H1 (cell line): ENCODE results near the gene PDGFB. TPM values are rescaled to one million over a fixed set of nuclear protein-coding genes. Genes with fewer than 3 reads are reported as not detected.

ENCODE experiments used
- CTCF ChIA-PET: fragments of 300-600 bp; sonication (Branson Sonifier 250); formaldehyde crosslinking; loops from one replicate; lab custom pipeline; 2021; ENCODE audit not compliant: partially characterized antibody; lab: Charles Lee
- POLR2A ChIA-PET: fragments of 300-600 bp; sonication (Branson Sonifier 250); formaldehyde crosslinking; loops from one replicate; lab custom pipeline; 2021; ENCODE audit warnings: inconsistent platforms; ENCODE audit not compliant: partially characterized antibody; lab: Charles Lee
- DNase-seq, 2 experiments: peaks; one replicate each; pipeline versions ENCODE4 v3.0.0 to v3.0.0-alpha.2; 2010 to 2022; ENCODE audit warnings: low spot score in 2 of 2, low read depth in 1 of 2, mixed read lengths in 1 of 2
- FAIRE-seq: peaks from 2 replicates; lab custom pipeline; 2011; peaks lifted over from hg19 to GRCh38; lab: Jason Lieb, UNC
- H2AFZ ChIP-seq: 2 replicates; pipeline ENCODE4 v1.8.1; 2012; ENCODE audit warnings: low read length, inconsistent platforms
- H2AK5ac ChIP-seq: 2 replicates; pipeline ENCODE4 v1.6.1; 2013; ENCODE audit warnings: low read depth, low read length
- H2BK120ac ChIP-seq: replicated peaks from 2 replicates; pipeline ENCODE3; 2013; ENCODE audit warnings: low read depth, low read length, inconsistent platforms
- H2BK12ac ChIP-seq: 2 replicates; pipeline ENCODE4 v1.6.1; 2013; ENCODE audit warnings: low read depth, low read length
- H2BK15ac ChIP-seq: 2 replicates; pipeline ENCODE4 v1.6.1; 2013; ENCODE audit warnings: low read length
- H2BK20ac ChIP-seq: 2 replicates; pipeline ENCODE4 v1.6.1; 2013; ENCODE audit warnings: low read length
- H2BK5ac ChIP-seq: 2 replicates; pipeline ENCODE4 v1.6.1; 2013; ENCODE audit warnings: low read depth, low read length
- H3K14ac ChIP-seq: 2 replicates; pipeline ENCODE4 v1.6.1; 2013; ENCODE audit warnings: inconsistent platforms; ENCODE audit not compliant: insufficient read length
- H3K18ac ChIP-seq: 2 replicates; pipeline ENCODE4 v1.6.1; 2013; ENCODE audit warnings: low read length; ENCODE audit errors: extremely low read depth
- H3K23ac ChIP-seq: 2 replicates; pipeline ENCODE4 v1.6.1; 2013; ENCODE audit warnings: inconsistent platforms; ENCODE audit not compliant: insufficient read length
- H3K23me2 ChIP-seq: 2 replicates; pipeline ENCODE4 v1.6.1; 2013; ENCODE audit warnings: low read depth, low read length
- H3K27ac ChIP-seq: 2 replicates; pipeline ENCODE4 v1.6.1; 2011; ENCODE audit warnings: low read depth, low read length, inconsistent platforms
- H3K27me3 ChIP-seq, 4 experiments: replicated peaks in 1 of 4; 1 replicate in 1 of 4; 2 replicates in 3 of 4; pipeline versions ENCODE4 v1.6.1 to v1.8.1; 2011 to 2013; ENCODE audit warnings: low read length in 3 of 4, mild to moderate bottlenecking in 3 of 4, inconsistent platforms in 2 of 4, mixed read lengths in 2 of 4, moderate library complexity in 1 of 4; ENCODE audit not compliant: control insufficient read depth in 3 of 4, insufficient read depth in 3 of 4; ENCODE audit errors: extremely low read depth in 1 of 4
- H3K36me3 ChIP-seq, 4 experiments: 2 replicates each; pipeline versions ENCODE4 v1.6.1 to v1.8.1; 2011 to 2013; ENCODE audit warnings: mild to moderate bottlenecking in 4 of 4, low read length in 3 of 4, moderate library complexity in 2 of 4, control low read depth in 1 of 4, inconsistent platforms in 1 of 4; ENCODE audit not compliant: insufficient read depth in 4 of 4, control insufficient read depth in 2 of 4
- H3K4ac ChIP-seq: replicated peaks from 2 replicates; pipeline ENCODE3; 2013; ENCODE audit warnings: low read length, low read depth, mixed read lengths, inconsistent platforms; ENCODE audit not compliant: insufficient read length
- H3K4me1 ChIP-seq, 4 experiments: replicated peaks in 1 of 4; 1 replicate in 1 of 4; 2 replicates in 3 of 4; pipeline versions ENCODE4 v1.6.1 to v1.8.1; 2011 to 2013; ENCODE audit warnings: low read length in 3 of 4, inconsistent platforms in 2 of 4, mixed read lengths in 1 of 4; ENCODE audit not compliant: insufficient read depth in 4 of 4, control insufficient read depth in 3 of 4
- H3K4me2 ChIP-seq, 2 experiments: 2 replicates each; pipeline versions ENCODE4 v1.6.1 to v1.8.1; 2011 to 2013; ENCODE audit warnings: low read depth in 2 of 2, low read length in 2 of 2, control low read depth in 1 of 2, inconsistent platforms in 1 of 2, mild to moderate bottlenecking in 1 of 2; ENCODE audit not compliant: insufficient read depth in 1 of 2
- H3K4me3 ChIP-seq, 4 experiments: fragments of 200-600, 300-600 bp in 1 of 4; sonication (generic), shearing (Covaris generic), sonication (Bioruptor Twin) in 1 of 4; 2 replicates each; pipeline versions ENCODE4 v1.5.1 to v1.8.1; 2011 to 2016; ENCODE audit warnings: low read length in 4 of 4, low read depth in 3 of 4, control low read depth in 2 of 4, inconsistent platforms in 2 of 4, mild to moderate bottlenecking in 2 of 4, mixed read lengths in 1 of 4, moderate library complexity in 1 of 4; ENCODE audit not compliant: insufficient read depth in 2 of 4; ENCODE audit errors: extremely low read depth in 1 of 4
- H3K56ac ChIP-seq: replicated peaks from 2 replicates; pipeline ENCODE3; 2013; ENCODE audit warnings: low read depth, mild to moderate bottlenecking, mixed read lengths, low read length, inconsistent platforms; ENCODE audit not compliant: insufficient read length
- H3K79me1 ChIP-seq: 2 replicates; pipeline ENCODE4 v1.6.1; 2013; ENCODE audit warnings: low read depth, low read length, control low read depth
- H3K79me2 ChIP-seq, 2 experiments: 2 replicates each; pipeline versions ENCODE4 v1.6.1 to v1.8.1; 2012 to 2013; ENCODE audit warnings: low read length in 2 of 2, mild to moderate bottlenecking in 2 of 2, inconsistent platforms in 1 of 2; ENCODE audit not compliant: insufficient read depth in 2 of 2, control insufficient read depth in 1 of 2
- H3K9ac ChIP-seq, 4 experiments: replicated peaks in 1 of 4; 1 replicate in 1 of 4; 2 replicates in 3 of 4; pipeline versions ENCODE4 v1.6.1 to v1.8.1; 2011 to 2013; ENCODE audit warnings: low read depth in 3 of 4, low read length in 3 of 4, control low read depth in 2 of 4, mild to moderate bottlenecking in 2 of 4, moderate library complexity in 2 of 4, inconsistent platforms in 1 of 4; ENCODE audit errors: extremely low read depth in 1 of 4
- H3K9me3 ChIP-seq, 2 experiments: 2 replicates each; pipeline versions ENCODE4 v1.6.1 to v1.8.1; 2012 to 2013; ENCODE audit warnings: mild to moderate bottlenecking in 2 of 2, moderate library complexity in 2 of 2, control low read depth in 1 of 2, inconsistent platforms in 1 of 2, low read depth in 1 of 2, low read length in 1 of 2, mixed read lengths in 1 of 2; ENCODE audit not compliant: insufficient read depth in 2 of 2
- H4K20me1 ChIP-seq, 2 experiments: replicated peaks in 1 of 2; 2 replicates each; pipeline versions ENCODE3 to v1.8.1; 2011 to 2013; ENCODE audit warnings: inconsistent platforms in 2 of 2, low read length in 2 of 2, mild to moderate bottlenecking in 1 of 2; ENCODE audit not compliant: insufficient read depth in 2 of 2, control insufficient read depth in 1 of 2
- H4K5ac ChIP-seq: 2 replicates; pipeline ENCODE4 v1.6.1; 2013; ENCODE audit warnings: low read length, low read depth, mixed read lengths, inconsistent platforms; ENCODE audit not compliant: insufficient read length
- H4K8ac ChIP-seq: 2 replicates; pipeline ENCODE4 v1.8.0; 2013; ENCODE audit warnings: mild to moderate bottlenecking, moderate library complexity, low read length, inconsistent platforms; ENCODE audit not compliant: insufficient read depth; ENCODE audit errors: extremely low read depth
- H4K91ac ChIP-seq: replicated peaks from 2 replicates; pipeline ENCODE3; 2013; ENCODE audit warnings: low read length, mixed read lengths, inconsistent platforms; ENCODE audit not compliant: insufficient read length
- ASH2L ChIP-seq: fragments of 200-600, 300-600 bp; sonication (generic); IDR thresholded peaks from one replicate; pipeline ENCODE4 v1.7.1; 2017; ENCODE audit warnings: low read length
- GABPA ChIP-seq: IDR thresholded peaks from 2 replicates; pipeline ENCODE4 v1.6.1; 2011; ENCODE audit warnings: mild to moderate bottlenecking, low read length, moderate library complexity, borderline replicate concordance; ENCODE audit not compliant: insufficient read depth
- JUN ChIP-seq: IDR thresholded peaks from 2 replicates; pipeline ENCODE4 v1.6.1; 2011; ENCODE audit warnings: low read depth, mild to moderate bottlenecking, improper control_type of control experiment, low read length
- KDM1A ChIP-seq: fragments of 200-600, 300-600 bp; sonication (generic); IDR thresholded peaks from 2 replicates; pipeline ENCODE4 v1.7.1; 2016; ENCODE audit warnings: mild to moderate bottlenecking, low read length, borderline replicate concordance
- SIN3A ChIP-seq, 2 experiments: IDR thresholded peaks in 1 of 2; conservative IDR thresholded peaks in 1 of 2; 2 replicates each; pipeline ENCODE4 v1.6.1; 2011 to 2012; ENCODE audit warnings: low read length in 2 of 2, improper control_type of control experiment in 1 of 2, low read depth in 1 of 2, mild to moderate bottlenecking in 1 of 2
- SUZ12 ChIP-seq: fragments of 200-600 bp; sonication (generic); IDR thresholded peaks from 2 replicates; pipeline ENCODE4 v1.6.1; 2012; ENCODE audit warnings: mild to moderate bottlenecking, inconsistent platforms, low read length, moderate library complexity, mixed read lengths
- TCF12 ChIP-seq: IDR thresholded peaks from 2 replicates; pipeline ENCODE4 v1.6.1; 2011; ENCODE audit warnings: low read depth, mild to moderate bottlenecking, low read length
- TEAD4 ChIP-seq: IDR thresholded peaks from 2 replicates; pipeline ENCODE4 v1.6.1; 2012; ENCODE audit warnings: low read depth, low read length, inconsistent platforms, mixed read lengths
- YY1 ChIP-seq: IDR thresholded peaks from 2 replicates; pipeline ENCODE4 v1.6.1; 2011; ENCODE audit warnings: low read depth, mild to moderate bottlenecking, low read length
- WGBS, 2 experiments: shearing (Covaris generic) in 1 of 2; methylation state at CpG; one replicate each; pipeline versions ENCODE4 v1.1.6 to v1.1.7; 2013 to 2015; ENCODE audit warnings: low lambda C conversion rate in 2 of 2, mixed read lengths in 2 of 2, inconsistent platforms in 1 of 2, low coverage in 1 of 2, missing lambda C conversion rate in 1 of 2; ENCODE audit not compliant: insufficient replicate concordance in 2 of 2, insufficient coverage in 1 of 2, insufficient read length in 1 of 2; ENCODE audit errors: extremely low coverage in 1 of 2, missing lambda C conversion rate in 1 of 2; 5-methylcytosine and 5-hydroxymethylcytosine counted together
- polyA plus RNA-seq, 7 experiments: library from polyadenylated mRNA; depleted of rRNA in 3 of 7; stranded (reverse) in 5 of 7; unstranded in 2 of 7; fragments of >200 nt in 5 of 7; fragments of 200-250 nt in 2 of 7; gene quantifications; 1 replicate in 5 of 7; 2 replicates in 1 of 7; 4 replicates in 1 of 7; pipeline versions ENCODE4 v1.2.1 to v1.2.3, GENCODE V29; 2011 to 2013; ENCODE audit warnings: missing spikeins in 2 of 7, mixed read lengths in 2 of 7
- total RNA-seq: library from RNA; stranded (reverse); fragmentation: NEBNext Ultra II Directional; extraction: Animal tissue kit (Norgen Biotek cat#: 25700); gene quantifications from 2 replicates; pipeline ENCODE4 v1.2.1, GENCODE V29; 2021
- TF ChIP-seq, protein P1 (sequence below): IDR thresholded peaks from 2 replicates; pipeline ENCODE4 v1.6.1; 2012; ENCODE audit warnings: inconsistent platforms

PDGFB gene
- total and polyA plus RNA-seq, 2 of the 8 experiments (the other 6 are each of a cell fraction or from before 2014, with no cell fraction given) = 3.9 to 8.5 TPM

DNA sequence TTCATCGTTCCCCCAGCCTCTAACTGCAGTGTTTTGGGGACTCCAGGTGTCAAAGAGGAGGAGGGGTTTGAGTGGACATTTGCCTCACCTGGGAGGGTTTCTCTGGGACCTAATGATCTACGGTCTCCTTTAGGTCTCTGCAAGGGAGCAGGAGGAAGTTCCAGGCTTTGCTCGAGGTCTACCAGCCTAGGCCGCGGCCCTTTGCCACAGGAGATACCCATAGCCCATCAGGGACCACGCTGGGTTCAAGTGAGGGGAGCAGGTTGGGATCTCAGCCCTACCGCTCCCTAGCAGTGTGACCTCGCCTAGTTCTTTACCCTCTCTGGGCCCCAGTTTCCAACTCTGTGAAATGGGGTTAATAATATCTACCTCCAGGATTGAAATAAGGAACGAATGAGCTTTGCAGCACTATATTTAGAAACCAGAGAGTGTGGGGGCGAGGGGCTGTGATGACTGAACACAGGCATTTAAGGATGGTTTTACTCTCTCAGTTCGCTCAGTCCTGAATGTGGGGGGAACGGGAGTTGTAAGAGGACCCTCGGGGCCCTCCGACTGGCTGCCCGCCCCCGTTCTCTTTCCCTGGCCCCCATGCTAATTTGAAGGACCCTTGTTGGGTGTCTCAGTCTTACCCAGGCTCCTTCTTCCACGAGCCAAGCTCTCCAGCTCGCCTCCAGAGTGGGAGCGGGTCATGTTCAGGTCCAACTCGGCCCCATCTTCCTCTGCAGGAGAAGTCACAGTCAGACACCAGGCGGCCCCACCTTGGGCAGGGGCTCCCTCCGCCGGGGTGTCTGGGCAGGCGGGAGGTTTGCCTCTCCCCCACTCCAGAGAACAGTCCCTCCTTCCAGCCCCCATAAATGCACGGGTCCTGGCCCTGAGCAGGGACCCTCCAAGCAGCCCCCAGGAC, 11.7 kb downstream of the PDGFB start:
- Histone ChIP-seq H3K4me2 (no peak overlapping the region), H3K23ac (no peak overlapping the region), H3K56ac (no peak overlapping the region), H4K8ac (0 out of 2 replicates have a peak overlapping the region, but pooled peaks have one; percentile 72), H3K27ac (no peak overlapping the region), H2BK12ac (peak overlapping the region; percentile 80), H3K79me2 (no peaks in the 10 kb centered on the region), H3K23me2 (no peaks in the 10 kb centered on the region), H3K4me3 (no peak overlapping the region), H3K18ac (peak overlapping the region; percentile 13; the same call in 1 of the 2 replicates), H2BK20ac (no peak overlapping the region), H2BK15ac (peak overlapping the region; percentile 46; the same call in 1 of the 2 replicates), H4K20me1 (no peaks in the 10 kb centered on the region), H3K14ac (no peak overlapping the region), H2BK5ac (0 out of 2 replicates have a peak overlapping the region, but pooled peaks have one; percentile 24), H3K4me1 (peaks cover 4 to 47% (median 34%) of the 10 kb centered on the region in 4 experiments), H3K9ac (no peak overlapping the region), H3K9me3 (no peaks in the 10 kb centered on the region), H4K91ac (no peak overlapping the region), H2AFZ (no peak overlapping the region), H4K5ac (no peak overlapping the region), H3K79me1 (no peaks in the 10 kb centered on the region), H2BK120ac (no peak overlapping the region), H3K4ac (peak overlapping the region; percentile 29), H3K36me3 (no peaks in the 10 kb centered on the region), H3K27me3 (peaks cover 0 to 19% (median 9%) of the 10 kb centered on the region in 4 experiments; a peak in 5 of 7 replicates), H2AK5ac (0 out of 2 replicates have a peak overlapping the region, but pooled peaks have one; percentile 28)
- DNase-seq = no peak
- TF ChIP-seq SIN3A (conservative IDR thresholded peaks at IDR 0.05 in 1 of 2, IDR thresholded peaks at IDR 0.05 in 1 of 2; ENCODE audit: low read depth in 1 of 2, low read length in 2 of 2) (no peak), YY1 (no peak), KDM1A (no peak), ASH2L (no peak), SUZ12 (no peak), JUN (no peak), GABPA (no peak), TEAD4 (no peak), TCF12 (no peak)
- TF ChIP-seq, protein P1, sequence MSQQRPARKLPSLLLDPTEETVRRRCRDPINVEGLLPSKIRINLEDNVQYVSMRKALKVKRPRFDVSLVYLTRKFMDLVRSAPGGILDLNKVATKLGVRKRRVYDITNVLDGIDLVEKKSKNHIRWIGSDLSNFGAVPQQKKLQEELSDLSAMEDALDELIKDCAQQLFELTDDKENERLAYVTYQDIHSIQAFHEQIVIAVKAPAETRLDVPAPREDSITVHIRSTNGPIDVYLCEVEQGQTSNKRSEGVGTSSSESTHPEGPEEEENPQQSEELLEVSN = no peak
- ChIA-PET POLR2A (interaction anchor here (0.9 to 4.6 kb wide), 9 partner anchors 10 to 87 kb away, joined by 3 to 47 read pairs (median 4); partner anchors contain the start of genes PDGFB and RPL3), CTCF (interaction anchor here (0.6 to 3.3 kb wide), 7 partner anchors 17 to 154 kb away, joined by 3 to 21 read pairs (median 6); no protein-coding TSS in a partner anchor)
- no peak for FAIRE-seq
- 84% methylated on average over 23 of the region's 25 CpGs; no CpG with 5 or more reads in 1 of the 2 experiments for WGBS, 2 experiments
